MM.1S (cell line): ENCODE results near the gene POFUT2.

Source experiments
- DNase-seq: peaks from one replicate; pipeline ENCODE4 v3.0.0-alpha.2; 2015
- H2AFZ ChIP-seq: fragments of 300-600 bp; sonication (generic); 2 replicates; pipeline ENCODE4 v1.6.0; 2016; ENCODE audit warnings: antibody characterized with exemption, low read length
- H3F3A ChIP-seq: fragments of 300-600 bp; sonication (generic); 2 replicates; pipeline ENCODE4 v1.6.1; 2016; ENCODE audit warnings: mild to moderate bottlenecking, antibody characterized with exemption, low read length, moderate library complexity, mixed read lengths; ENCODE audit not compliant: insufficient read depth
- H3K27ac ChIP-seq: fragments of 300-600 bp; sonication (generic); 2 replicates; pipeline ENCODE4 v1.5.1; 2016; ENCODE audit warnings: mild to moderate bottlenecking, low read length
- H3K27me3 ChIP-seq: fragments of 300-600 bp; sonication (generic); replicated peaks from 2 replicates; pipeline ENCODE4 v1.6.0; 2016; ENCODE audit warnings: low read length; ENCODE audit not compliant: insufficient read depth
- H3K36me3 ChIP-seq: fragments of 300-600 bp; sonication (generic); replicated peaks from 2 replicates; pipeline ENCODE4 v1.6.1; 2016; ENCODE audit warnings: mild to moderate bottlenecking, low read length, mixed read lengths; ENCODE audit not compliant: insufficient read depth
- H3K4me1 ChIP-seq: fragments of 300-600 bp; sonication (generic); 2 replicates; pipeline ENCODE4 v1.6.1; 2016; ENCODE audit warnings: low read length, mixed read lengths
- H3K4me2 ChIP-seq: fragments of 300-600 bp; sonication (generic); 2 replicates; pipeline ENCODE4 v1.6.0; 2016; ENCODE audit warnings: low read depth, low read length
- H3K4me3 ChIP-seq: fragments of 300-600 bp; sonication (generic); 2 replicates; pipeline ENCODE4 v1.5.1; 2016; ENCODE audit warnings: low read length, mixed read lengths
- H3K79me2 ChIP-seq: fragments of 300-600 bp; sonication (generic); 2 replicates; pipeline ENCODE4 v1.6.1; 2016; ENCODE audit warnings: mixed run types, low read length, mixed read lengths
- H3K9ac ChIP-seq: fragments of 300-600 bp; sonication (generic); 2 replicates; pipeline ENCODE4 v1.6.1; 2016; ENCODE audit warnings: low read length, mixed read lengths
- H3K9me2 ChIP-seq: fragments of 300-600 bp; sonication (generic); replicated peaks from 2 replicates; pipeline ENCODE4 v1.6.1; 2016; ENCODE audit warnings: mild to moderate bottlenecking, low read length, mixed read lengths; ENCODE audit not compliant: insufficient read depth
- H3K9me3 ChIP-seq: fragments of 300-600 bp; sonication (generic); replicated peaks from 2 replicates; pipeline ENCODE4 v1.6.1; 2016; ENCODE audit warnings: mild to moderate bottlenecking, low read length, mixed read lengths; ENCODE audit not compliant: insufficient read depth
- H4K20me1 ChIP-seq: fragments of 300-600 bp; sonication (generic); 2 replicates; pipeline ENCODE4 v1.6.1; 2016; ENCODE audit warnings: mild to moderate bottlenecking, low read length, moderate library complexity, mixed read lengths; ENCODE audit not compliant: insufficient read depth
- EZH2 ChIP-seq: fragments of 300-600 bp; sonication (generic); optimal IDR thresholded peaks from 2 replicates; pipeline ENCODE3; 2017; ENCODE audit warnings: low read depth, mild to moderate bottlenecking, antibody characterized with exemption, low read length, mixed read lengths
- EZH2phosphoT487 ChIP-seq: fragments of 300-600 bp; sonication (generic); IDR thresholded peaks from 2 replicates; pipeline ENCODE4 v1.6.1; 2018; ENCODE audit warnings: antibody characterized with exemption, low read length
- TF ChIP-seq, protein P1 (sequence below): fragments of 300-600 bp; sonication (generic); IDR thresholded peaks from 2 replicates; pipeline ENCODE4 v1.5.1; 2016; ENCODE audit warnings: antibody characterized with exemption, low read length, mixed read lengths

Gene POFUT2

DNA sequence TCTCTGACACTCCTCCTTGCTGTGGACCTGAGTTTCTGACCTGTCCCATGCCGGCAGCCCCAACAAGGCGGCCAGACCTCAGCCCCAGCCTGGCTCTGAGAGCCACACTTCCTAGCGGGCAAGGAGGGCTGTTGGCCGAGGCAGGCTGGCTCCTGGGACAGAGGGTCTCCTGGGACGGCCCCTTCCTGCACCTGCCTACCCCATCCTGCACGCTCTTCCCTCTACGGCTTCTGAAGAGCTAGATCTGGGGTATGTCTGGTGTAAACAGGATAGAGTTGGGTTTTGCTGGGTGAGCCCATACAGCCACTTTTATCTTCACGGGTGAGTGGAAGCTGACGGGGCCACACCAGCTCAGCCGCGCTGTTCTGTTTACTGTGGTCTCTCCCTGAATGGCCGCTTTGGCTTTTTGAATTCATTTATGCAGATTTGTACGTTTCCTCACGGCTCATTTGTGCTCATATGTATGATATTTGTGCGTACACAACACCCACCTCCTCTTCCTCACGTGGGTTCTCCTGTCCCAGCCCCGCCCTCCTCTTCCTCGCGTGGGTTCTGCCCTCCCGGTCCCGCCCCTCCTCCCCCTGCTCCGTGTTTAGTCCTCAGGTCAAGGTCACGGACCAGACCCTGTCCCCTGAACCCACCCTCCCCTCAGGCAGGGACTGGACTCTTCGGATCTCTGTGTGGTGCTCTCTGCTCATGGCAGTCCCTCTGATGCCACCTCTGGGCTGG is 34.7 kb upstream of the POFUT2 start:
- no peak overlapping the region for H3K4me2 ChIP-seq
- H2AFZ ChIP-seq: no peak overlapping the region

DNA sequence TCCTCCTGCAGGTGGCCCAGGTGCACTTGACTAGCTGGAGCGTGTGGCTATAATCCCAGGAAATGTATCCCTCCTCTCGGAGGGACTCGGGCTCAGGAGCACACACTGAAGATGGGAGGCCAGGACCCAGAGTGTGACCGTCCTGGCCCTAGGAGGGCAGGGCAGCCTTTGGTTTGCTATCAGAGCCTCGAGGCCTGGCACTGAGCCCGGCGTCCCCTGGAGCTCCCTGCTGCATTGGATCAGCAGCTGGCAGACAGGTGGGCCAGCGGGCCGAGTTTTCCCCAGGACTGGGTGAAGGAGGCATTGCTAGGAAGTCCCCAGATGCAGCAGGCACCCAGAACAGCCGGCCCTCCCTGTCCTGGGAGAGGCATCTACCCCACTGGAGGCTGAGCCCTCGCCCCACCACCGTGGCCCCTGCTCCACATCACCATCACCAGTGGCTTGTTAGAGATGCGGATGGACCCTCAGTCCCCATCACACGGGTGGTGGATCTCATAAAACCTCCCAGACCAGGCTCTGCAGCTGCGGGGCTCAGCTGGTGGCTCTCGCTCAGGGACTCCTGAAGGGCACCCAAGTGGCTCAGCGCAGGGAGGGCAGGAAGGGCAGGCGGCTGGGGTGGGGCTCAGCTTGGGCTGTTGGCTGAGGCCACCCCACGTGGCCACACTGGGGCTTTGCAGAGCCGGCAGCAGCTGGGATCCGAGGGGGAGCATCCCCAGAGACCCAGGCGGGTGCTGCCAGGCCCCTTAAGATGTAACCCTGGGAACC is 32.7 kb upstream of the POFUT2 start:
- no peaks in the 10 kb centered on the region for H3K9me2 ChIP-seq
- H2AFZ ChIP-seq: no peak overlapping the region
- no peak overlapping the region for H3K27ac ChIP-seq
- no peaks in the 10 kb centered on the region for H3K79me2 ChIP-seq
- H3K9ac ChIP-seq: no peak overlapping the region
- no peak overlapping the region for H3K4me2 ChIP-seq
- no peaks in the 10 kb centered on the region for H3K4me1 ChIP-seq
- no peaks in the 10 kb centered on the region for H4K20me1 ChIP-seq
- H3K4me3 ChIP-seq: no peak overlapping the region
- H3F3A ChIP-seq: no peaks in the 10 kb centered on the region
- TF ChIP-seq EZH2phosphoT487 (no peak), EZH2 (no peak)
- TF ChIP-seq, protein P1, sequence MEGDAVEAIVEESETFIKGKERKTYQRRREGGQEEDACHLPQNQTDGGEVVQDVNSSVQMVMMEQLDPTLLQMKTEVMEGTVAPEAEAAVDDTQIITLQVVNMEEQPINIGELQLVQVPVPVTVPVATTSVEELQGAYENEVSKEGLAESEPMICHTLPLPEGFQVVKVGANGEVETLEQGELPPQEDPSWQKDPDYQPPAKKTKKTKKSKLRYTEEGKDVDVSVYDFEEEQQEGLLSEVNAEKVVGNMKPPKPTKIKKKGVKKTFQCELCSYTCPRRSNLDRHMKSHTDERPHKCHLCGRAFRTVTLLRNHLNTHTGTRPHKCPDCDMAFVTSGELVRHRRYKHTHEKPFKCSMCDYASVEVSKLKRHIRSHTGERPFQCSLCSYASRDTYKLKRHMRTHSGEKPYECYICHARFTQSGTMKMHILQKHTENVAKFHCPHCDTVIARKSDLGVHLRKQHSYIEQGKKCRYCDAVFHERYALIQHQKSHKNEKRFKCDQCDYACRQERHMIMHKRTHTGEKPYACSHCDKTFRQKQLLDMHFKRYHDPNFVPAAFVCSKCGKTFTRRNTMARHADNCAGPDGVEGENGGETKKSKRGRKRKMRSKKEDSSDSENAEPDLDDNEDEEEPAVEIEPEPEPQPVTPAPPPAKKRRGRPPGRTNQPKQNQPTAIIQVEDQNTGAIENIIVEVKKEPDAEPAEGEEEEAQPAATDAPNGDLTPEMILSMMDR: no peak
- peaks cover 97% of the 10 kb centered on the region for H3K27me3 ChIP-seq
- H3K9me3 ChIP-seq: no peaks in the 10 kb centered on the region
- DNase-seq: no peak
- no peaks in the 10 kb centered on the region for H3K36me3 ChIP-seq

More for the DNA sequence above, 34.7 kb upstream of the POFUT2 start:
- Histone ChIP-seq H4K20me1 (no peaks in the 10 kb centered on the region; the same call in 1 of the 2 replicates), H3K27ac (no peak overlapping the region), H3K9ac (no peak overlapping the region), H3K4me3 (no peak overlapping the region), H3K79me2 (no peaks in the 10 kb centered on the region), H3K4me1 (no peaks in the 10 kb centered on the region), H3K9me2 (no peaks in the 10 kb centered on the region), H3K36me3 (no peaks in the 10 kb centered on the region), H3F3A (no peaks in the 10 kb centered on the region), H3K9me3 (no peaks in the 10 kb centered on the region), H3K27me3 (peaks cover 97% of the 10 kb centered on the region)
- no peak for DNase-seq
- TF ChIP-seq EZH2: no peak
- TF ChIP-seq, protein P1: no peak
- no peak for TF ChIP-seq EZH2phosphoT487

DNA sequence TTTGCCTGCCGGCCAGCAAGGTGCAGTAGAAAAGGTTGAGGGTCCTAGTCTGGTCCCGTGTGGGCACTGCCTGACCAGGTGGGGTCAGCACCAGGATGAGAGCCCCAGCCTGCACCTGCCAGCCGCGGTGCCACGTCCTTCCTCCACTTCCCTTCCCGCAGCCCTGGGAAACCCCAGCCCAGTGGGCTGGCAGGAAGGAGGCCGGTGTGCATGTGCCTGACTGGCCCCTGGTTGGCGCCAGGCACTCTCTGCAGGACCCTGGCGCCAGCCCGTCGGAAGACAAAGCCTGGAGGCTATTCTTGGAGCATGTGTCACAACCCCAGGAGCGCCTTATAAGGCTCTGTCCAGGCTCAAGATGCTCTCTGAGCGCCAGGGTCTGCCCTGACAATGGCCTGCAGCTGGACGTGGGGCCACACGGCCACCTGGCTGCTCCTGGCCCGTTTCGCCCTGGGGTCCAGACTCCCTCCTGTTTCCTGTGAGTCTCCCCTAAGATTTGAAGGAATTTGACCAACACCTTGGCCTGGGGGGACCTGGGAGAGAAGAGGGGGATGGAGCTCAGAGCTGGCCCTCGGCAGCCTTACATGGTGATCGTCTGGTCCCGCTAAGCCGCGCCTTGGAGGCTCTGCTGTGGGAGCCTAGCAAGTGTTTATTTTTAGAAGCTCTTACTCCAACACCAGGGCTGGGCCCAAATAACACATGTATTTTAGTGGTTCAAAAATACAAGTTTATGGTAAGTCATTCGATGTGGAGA is 31.9 kb upstream of the POFUT2 start:
- H3F3A ChIP-seq: no peaks in the 10 kb centered on the region
- no peaks in the 10 kb centered on the region for H3K4me1 ChIP-seq
- no peak overlapping the region for H2AFZ ChIP-seq
- H3K36me3 ChIP-seq: no peaks in the 10 kb centered on the region
- no peak overlapping the region for H3K4me3 ChIP-seq
- no peaks in the 10 kb centered on the region for H3K79me2 ChIP-seq
- no peak for DNase-seq
- H3K9ac ChIP-seq: no peak overlapping the region
- H3K27me3 ChIP-seq: peaks cover 97% of the 10 kb centered on the region
- no peaks in the 10 kb centered on the region for H3K9me3 ChIP-seq
- H4K20me1 ChIP-seq: no peaks in the 10 kb centered on the region
- no peak overlapping the region for H3K4me2 ChIP-seq
- no peak for TF ChIP-seq EZH2phosphoT487
- TF ChIP-seq EZH2: no peak
- TF ChIP-seq, protein P1: no peak
- H3K27ac ChIP-seq: no peak overlapping the region
- no peaks in the 10 kb centered on the region for H3K9me2 ChIP-seq
